Measurements from ENCODE around the gene VPS13D. TPM values are rescaled to one million over a fixed set of nuclear protein-coding genes. Genes with fewer than 3 reads are reported as not detected.

The VPS13D gene
- total RNA-seq, 1 experiment from 2014 or later: 20.2 TPM

DNA sequence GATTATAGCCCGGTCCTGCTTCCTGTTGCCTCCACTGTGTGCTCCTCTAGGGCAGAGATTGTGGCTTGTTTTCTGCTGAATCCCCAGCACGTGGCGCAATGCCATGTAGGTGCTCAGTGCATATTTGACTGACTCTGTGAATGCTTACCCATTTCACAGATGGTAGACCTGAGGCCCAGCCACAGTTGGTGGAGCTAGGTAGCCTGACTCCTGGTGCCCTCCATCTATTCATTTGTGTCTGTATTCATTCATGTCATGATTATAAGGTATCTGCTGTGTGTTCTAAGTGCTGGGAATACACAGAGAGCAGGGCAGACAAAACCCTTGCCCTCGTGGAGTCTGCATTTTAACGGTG lies 40.5 kb upstream of the VPS13D start:
- Histone ChIP-seq H2BK12ac (ENCODE audit: insufficient read length, low read depth, low read length) (no peak overlapping the region), H3K4ac (ENCODE audit: low read depth, low read length) (no peak overlapping the region), H4K20me1 (ENCODE audit: control insufficient read depth, insufficient read depth, insufficient read length) (no peaks in the 10 kb centered on the region), H3K79me1 (ENCODE audit: insufficient read depth, low read depth, low read length, poor library complexity, severe bottlenecking) (no peaks in the 10 kb centered on the region), H2AK5ac (ENCODE audit: insufficient read length, low read length) (no peak overlapping the region), H4K8ac (replicated peaks; ENCODE audit: insufficient read length, low read depth, low read length) (no peak overlapping the region), H3K79me2 (ENCODE audit: insufficient read depth, low read length) (no peaks in the 10 kb centered on the region), H3K23me2 (ENCODE audit: insufficient read length, low read depth, low read length, poor library complexity, severe bottlenecking) (no peaks in the 10 kb centered on the region), H3K14ac (ENCODE audit: insufficient read depth, low read length) (no peak overlapping the region), H3K27me3 (ENCODE audit: insufficient read depth, low read length) (no peaks in the 10 kb centered on the region), H3K9me3 (ENCODE audit: control insufficient read depth, low read depth, low read length) (no peaks in the 10 kb centered on the region), H3K9ac (ENCODE audit: extremely low read depth, insufficient read length, low read length) (no peak overlapping the region), H3T11ph (ENCODE audit: low read length) (no peak overlapping the region), H3K4me2 (ENCODE audit: insufficient read depth, insufficient read length, low read length) (no peak overlapping the region), H2BK5ac (ENCODE audit: insufficient read length, low read length) (no peak overlapping the region), H2BK120ac (ENCODE audit: low read depth, low read length, poor library complexity, severe bottlenecking) (no peak overlapping the region), H3K27ac (ENCODE audit: insufficient read length, low read depth, low read length) (no peak overlapping the region), H4K5ac (ENCODE audit: insufficient read length, low read depth, low read length) (no peak overlapping the region), H4K91ac (ENCODE audit: insufficient read length, low read depth, low read length) (no peak overlapping the region), H3K56ac (ENCODE audit: insufficient read length, low read depth, low read length) (no peak overlapping the region), H3K18ac (ENCODE audit: insufficient read length, low read depth, low read length) (no peak overlapping the region), H3K4me1 (ENCODE audit: insufficient read depth, low read length) (no peaks in the 10 kb centered on the region), H2BK20ac (ENCODE audit: low read depth, low read length, poor library complexity, severe bottlenecking) (no peak overlapping the region), H2AFZ (ENCODE audit: low read length) (no peak overlapping the region), H3K23ac (ENCODE audit: insufficient read length, low read depth, low read length) (no peak overlapping the region), H2BK15ac (ENCODE audit: low read depth, low read length) (no peak overlapping the region)
- TF ChIP-seq, protein P1, sequence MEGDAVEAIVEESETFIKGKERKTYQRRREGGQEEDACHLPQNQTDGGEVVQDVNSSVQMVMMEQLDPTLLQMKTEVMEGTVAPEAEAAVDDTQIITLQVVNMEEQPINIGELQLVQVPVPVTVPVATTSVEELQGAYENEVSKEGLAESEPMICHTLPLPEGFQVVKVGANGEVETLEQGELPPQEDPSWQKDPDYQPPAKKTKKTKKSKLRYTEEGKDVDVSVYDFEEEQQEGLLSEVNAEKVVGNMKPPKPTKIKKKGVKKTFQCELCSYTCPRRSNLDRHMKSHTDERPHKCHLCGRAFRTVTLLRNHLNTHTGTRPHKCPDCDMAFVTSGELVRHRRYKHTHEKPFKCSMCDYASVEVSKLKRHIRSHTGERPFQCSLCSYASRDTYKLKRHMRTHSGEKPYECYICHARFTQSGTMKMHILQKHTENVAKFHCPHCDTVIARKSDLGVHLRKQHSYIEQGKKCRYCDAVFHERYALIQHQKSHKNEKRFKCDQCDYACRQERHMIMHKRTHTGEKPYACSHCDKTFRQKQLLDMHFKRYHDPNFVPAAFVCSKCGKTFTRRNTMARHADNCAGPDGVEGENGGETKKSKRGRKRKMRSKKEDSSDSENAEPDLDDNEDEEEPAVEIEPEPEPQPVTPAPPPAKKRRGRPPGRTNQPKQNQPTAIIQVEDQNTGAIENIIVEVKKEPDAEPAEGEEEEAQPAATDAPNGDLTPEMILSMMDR (conservative IDR thresholded peaks at IDR 0.05): no peak
- Mint-ChIP-seq H3K9me3 (peaks cover 0 to 4% of the 10 kb centered on the region in 2 experiments; a peak in 3 of 5 replicates), H3K4me1 (peaks cover 12 to 23% of the 10 kb centered on the region in 2 experiments), H3K36me3 (ENCODE audit: insufficient read depth in 1 of 3, low read depth in 3 of 3) (peaks cover 0 to 5% (median 1%) of the 10 kb centered on the region in 3 experiments; a peak in 3 of 7 replicates), H3K27me3 (ENCODE audit: low read depth) (peaks cover 5% of the 10 kb centered on the region), H3K4me3 (no peak overlapping the region), H3K27ac (no peak overlapping the region; a peak in 2 of 7 replicates)
- DNase-seq: no peak
- WGBS (ENCODE audit: extremely low coverage, insufficient read length, low lambda C conversion rate): no CpG with 5 or more reads among the region's 5 CpGs

Measured in H9 (cell line).